ENCODE results near the gene CFAP221.

Gene CFAP221

DNA sequence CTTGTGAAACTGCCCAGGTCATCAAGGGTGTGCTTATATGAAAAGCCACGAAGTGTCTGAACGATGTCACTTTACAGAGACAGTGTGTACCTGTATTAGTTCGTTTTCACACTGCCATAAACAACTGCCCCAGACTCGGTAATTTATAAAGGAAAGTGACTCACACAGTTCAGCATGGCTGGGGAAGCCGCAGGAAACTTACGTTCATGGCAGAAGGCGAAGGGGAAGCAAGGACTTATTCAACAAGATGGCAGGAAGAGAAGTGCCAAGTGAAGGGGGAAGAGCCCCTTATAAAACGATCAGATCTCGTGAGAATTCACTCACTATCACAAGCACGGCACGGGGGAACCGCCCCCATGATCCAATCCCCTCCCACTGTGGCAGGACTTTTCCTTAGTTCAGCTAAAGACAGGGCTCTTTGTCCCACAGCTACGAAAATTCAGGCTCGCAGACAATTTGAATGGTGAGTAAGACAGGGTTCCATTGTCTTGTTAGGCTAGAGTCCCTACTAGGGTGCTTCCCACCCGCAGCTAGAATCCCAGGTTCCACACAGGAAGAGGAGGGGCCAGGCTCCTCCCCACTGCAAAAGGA is 154.9 kb downstream of the CFAP221 start:
- no peak for DNase-seq (ENCODE audit: low read depth in 3 of 3)

DNA sequence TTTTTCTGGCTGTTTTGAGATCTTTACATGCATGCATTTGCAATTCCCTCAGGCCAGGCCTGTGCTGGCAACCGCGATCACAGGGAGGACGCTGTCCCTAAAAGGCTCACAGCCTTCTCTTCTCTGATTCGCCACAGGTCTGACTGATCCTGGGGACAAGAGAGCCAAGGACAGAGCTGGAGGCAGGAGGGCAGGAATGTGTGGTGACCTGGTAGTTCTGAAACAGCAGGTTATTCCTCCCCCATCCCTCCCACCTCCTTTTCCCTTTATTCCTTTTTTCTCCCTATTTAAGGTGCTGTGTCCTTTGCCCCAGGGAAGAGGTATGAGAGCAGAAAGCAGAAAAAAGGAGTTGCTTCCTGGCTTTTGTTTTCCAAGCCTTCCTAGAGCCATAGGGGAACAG is 156.6 kb downstream of the CFAP221 start:
- DNase-seq (ENCODE audit: low read depth in 3 of 3), result no peak

DNA sequence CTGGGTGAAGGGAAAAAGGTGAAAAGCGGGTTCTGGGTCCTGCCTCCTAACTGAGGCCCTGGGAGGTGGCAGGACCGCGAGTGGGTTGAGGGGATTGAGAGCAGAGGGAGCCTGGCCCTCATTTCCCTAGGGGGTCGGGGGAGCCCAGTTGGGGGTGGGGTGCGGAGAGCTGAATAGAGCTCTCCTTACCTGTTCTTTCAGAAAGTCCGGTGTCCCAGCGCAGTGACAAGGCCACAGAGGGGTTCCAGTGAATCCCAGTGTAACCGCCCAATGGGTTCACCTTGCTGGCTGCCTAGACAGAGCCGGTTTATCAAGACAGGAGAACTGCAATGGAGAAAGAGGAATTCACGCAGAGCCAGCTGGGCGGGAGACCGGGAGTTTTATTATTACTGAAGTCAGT is 157.1 kb downstream of the CFAP221 start:
- no peak for DNase-seq (ENCODE audit: low read depth in 3 of 3)

DNA sequence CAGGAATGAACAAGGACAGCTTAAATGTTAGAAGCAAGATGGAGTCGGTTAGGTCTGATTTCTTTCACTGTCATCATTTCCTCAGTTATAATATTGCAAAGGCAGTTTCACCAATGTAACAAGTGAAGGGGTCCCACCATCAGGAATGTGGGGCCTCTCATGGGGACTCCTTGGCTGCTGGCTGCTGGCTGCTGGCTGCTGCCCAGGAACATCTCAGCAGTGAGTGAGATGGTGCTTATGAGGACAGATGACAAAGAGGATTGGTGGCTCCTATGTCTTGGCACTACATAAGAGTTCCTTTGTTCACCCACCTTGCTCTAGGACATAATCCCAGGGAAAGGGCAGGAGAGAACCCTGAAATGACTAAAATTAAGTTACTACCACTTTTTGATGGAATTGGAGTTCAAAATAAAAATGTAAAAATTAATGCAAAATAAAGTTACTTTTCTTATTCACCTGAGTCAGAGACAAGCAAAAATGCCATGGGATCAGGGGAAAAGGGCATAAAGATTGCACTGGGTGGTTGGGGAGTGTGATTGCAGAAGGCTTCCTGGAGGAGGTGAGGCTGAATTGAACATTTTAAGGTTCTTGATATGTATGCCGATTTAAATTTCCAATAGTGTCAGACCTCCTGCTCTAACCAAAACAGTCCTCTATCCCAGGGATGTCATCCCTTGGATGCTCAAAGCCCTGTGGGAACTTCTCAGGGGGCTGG is 158.1 kb downstream of the CFAP221 start:
- DNase-seq (ENCODE audit: low read depth in 3 of 3), result no peak

GRCh38 chr2:119702918-119703401 is 158.7 kb downstream of the CFAP221 start:
- peak; percentile 46 to 60 (median 56) for DNase-seq (ENCODE audit: low read depth in 3 of 3)

- DNase-seq (ENCODE audit: low read depth in 3 of 3), result no peak
These were observed 159.3 kb downstream of the CFAP221 start for GRCh38 chr2:119703526-119703925.

DNA sequence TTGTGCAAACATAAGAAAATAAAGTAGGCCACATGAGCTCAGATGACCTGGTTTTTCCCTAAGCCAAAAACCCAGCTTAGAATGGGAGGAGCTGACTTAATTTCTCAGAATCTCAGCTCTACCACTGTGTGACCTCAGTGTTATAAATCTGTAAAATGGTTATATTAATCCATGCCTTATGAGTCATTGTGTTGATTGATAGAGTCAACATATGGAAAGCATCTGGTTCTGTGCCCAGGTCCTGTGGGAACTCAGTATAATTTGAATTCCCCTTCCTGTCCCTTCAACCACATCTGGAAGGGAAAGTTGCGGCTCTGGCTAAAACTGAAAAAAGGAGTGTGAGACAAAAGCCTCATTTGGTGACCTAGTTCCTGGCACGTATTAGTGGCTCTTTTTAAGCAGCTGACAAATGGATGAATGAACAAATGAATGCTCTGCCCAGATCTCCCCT is 160.4 kb downstream of the CFAP221 start:
- no peak for DNase-seq (ENCODE audit: low read depth in 3 of 3)

DNA sequence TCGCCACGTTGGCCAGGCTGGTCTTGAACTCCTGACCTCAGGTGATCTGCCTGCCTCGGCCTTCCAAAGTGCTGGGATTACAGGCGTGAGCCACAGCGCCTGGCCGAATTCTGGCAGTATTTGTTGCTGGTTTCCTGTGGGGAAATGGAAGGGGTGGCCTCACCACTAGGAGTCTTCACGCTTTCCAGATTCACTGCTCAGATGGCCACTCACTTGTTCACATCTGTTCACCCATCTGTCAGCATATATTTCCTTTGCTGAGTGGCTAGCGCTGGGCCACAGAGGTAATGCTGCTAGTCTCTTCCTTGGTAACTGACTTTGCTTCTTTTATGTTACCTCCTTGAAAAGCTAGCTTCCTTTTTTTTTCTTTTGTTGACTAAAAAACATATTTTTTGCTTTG is 162.0 kb downstream of the CFAP221 start:
- DNase-seq (ENCODE audit: low read depth in 3 of 3), result no peak
